Measurements from ENCODE around the gene OR6C74. TPM values are rescaled to one million over a fixed set of nuclear protein-coding genes. Genes with fewer than 3 reads are reported as not detected.

OR6C74 gene
- total RNA-seq (2014; rRNA removed; shearing (Covaris generic)), result not detected in 2 replicates
- polyA plus RNA-seq (2015; cell fraction: cytosol; rRNA removed), result not detected in 2 replicates
- polyA plus RNA-seq (2015; cell fraction: nucleus; rRNA removed), result not detected in 2 replicates

DNA sequence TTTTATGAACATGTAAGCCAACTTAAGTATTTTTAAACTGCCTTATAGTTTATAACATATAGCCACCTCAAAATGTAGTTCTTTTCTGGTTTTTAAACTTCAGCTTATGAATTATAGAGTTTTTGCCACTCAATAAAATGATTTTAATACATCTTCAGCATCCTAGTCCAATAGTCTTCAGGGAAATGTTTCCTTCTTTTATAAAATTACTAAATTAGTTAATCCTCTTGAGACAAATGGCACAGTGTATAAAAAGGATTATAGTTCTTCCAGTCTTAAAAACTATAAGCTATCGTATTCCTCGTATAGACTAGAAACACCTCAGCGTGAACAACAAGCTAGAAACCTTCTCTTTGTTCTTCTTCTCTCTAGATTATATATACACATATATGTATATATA lies at the start of gene OR6C74:
TSS of gene OR6C74 (plus strand) at position 301 of the 400 bp plus-strand sequence. CDS start 2,679 bp downstream, outside the sequence.
- DNase-seq (ENCODE audit: low read depth, low spot score), result no peak
- in situ Hi-C loops (cut with HindIII; ENCODE audit: low pct_unique_long_range_greater_than_20kb, low sequenced_read_pairs), result no loop called here

DNA sequence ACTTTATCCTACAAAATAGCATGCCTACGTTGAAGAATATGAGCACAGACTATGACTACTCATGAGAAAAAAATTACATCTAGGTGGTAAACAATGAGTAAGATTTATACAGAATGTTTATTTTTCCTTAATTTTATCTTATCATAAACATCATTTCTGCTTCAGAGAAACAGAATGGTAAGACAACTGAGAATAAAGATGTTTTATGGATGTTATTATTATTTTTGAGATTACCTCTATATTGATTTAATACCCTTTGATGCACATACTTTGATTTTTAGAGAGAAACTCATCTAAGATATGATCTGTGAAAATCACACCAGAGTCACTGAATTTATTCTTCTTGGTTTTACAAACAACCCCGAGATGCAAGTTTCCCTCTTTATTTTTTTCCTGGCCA lies 23.7 kb upstream of the OR6C74 start, which contains the start of gene OR10A7:
TSS of gene OR10A7 (plus strand) at position 301 of the 400 bp plus-strand sequence. CDS start at position 301, 0 bp downstream.
- in situ Hi-C loops (cut with HindIII; ENCODE audit: low pct_unique_long_range_greater_than_20kb, low sequenced_read_pairs), result no loop called here
- DNase-seq (ENCODE audit: low read depth, low spot score), result no peak

DNA sequence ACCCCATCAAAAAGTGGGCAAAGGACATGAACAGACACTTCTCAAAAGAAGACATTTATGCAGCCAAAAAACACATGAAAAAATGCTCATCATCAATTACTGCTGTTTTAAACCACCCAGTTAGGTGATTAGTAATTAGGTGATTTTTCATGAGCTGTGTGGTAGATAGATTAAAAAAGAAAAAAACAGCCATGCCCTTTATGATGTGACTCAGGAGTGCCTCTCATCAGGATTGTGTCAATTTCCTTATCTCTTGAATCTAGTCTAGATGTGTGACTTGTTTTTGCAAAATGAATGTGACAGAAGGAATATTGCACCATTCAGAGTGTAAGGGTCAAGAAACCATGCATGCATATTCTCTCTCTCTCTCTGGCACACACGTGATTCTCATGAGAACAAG lies 17.9 kb upstream of the OR6C74 start:
- DNase-seq (ENCODE audit: low read depth, low spot score), result no peak
- in situ Hi-C loops (cut with HindIII; ENCODE audit: low pct_unique_long_range_greater_than_20kb, low sequenced_read_pairs), result no loop called here

- no peak for DNase-seq (ENCODE audit: low read depth, low spot score)
- in situ Hi-C loops (cut with HindIII; ENCODE audit: low pct_unique_long_range_greater_than_20kb, low sequenced_read_pairs), result no loop called here
Observed at GRCh38 chr12:55227643-55228042, 16.8 kb upstream of the OR6C74 start.

DNA sequence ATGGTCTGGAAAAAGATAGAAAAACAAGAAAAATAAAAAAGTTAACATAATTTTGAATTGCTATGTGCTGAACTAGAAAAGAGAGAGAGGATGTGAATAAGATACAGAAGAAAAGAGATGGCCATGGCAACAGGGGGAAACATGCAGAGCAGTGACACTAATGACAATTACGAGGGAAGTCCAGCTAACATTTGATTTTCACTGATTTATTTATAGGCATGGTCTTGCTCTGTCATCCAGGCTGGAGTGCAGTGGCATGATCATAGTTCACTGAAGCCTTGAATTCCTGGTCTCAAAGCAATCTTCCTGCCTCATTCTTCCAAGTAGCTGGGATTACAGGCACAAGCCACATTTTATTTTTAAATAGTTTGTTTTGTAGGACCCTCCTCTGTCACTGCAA lies 1.8 kb downstream of the OR6C74 start:
- in situ Hi-C loops (cut with HindIII; ENCODE audit: low pct_unique_long_range_greater_than_20kb, low sequenced_read_pairs), result no loop called here

DNA sequence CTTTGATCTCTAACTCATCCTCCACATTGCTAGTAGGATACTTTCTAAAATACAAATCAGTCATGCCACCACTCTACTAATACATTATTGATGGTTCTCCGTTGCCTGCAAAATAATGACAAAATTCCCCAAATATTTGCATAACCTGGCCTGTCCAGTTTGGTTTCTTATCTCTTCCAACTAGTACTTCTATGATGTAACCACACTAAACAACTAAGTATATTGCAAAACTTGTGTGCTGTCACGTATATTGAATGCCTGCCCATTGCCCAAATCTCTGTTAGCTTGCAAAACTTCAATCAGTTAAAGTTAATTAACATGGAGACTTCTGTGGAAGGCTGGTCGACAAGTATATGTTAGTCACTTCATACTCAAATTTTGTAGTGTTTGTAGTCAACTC lies 6.5 kb downstream of the OR6C74 start:
- no peak for DNase-seq (ENCODE audit: low read depth, low spot score)
- in situ Hi-C loops (cut with HindIII; ENCODE audit: low pct_unique_long_range_greater_than_20kb, low sequenced_read_pairs), result no loop called here

More for the DNA sequence above, 1.8 kb downstream of the OR6C74 start:
- no peak for DNase-seq (ENCODE audit: low read depth, low spot score)

- in situ Hi-C loops (cut with HindIII; ENCODE audit: low pct_unique_long_range_greater_than_20kb, low sequenced_read_pairs), result no loop called here
- no peak for DNase-seq (ENCODE audit: low read depth, low spot score)
Observed at GRCh38 chr12:55253281-55253680, 8.9 kb downstream of the OR6C74 start.

- in situ Hi-C loops (cut with HindIII; ENCODE audit: low pct_unique_long_range_greater_than_20kb, low sequenced_read_pairs), result no loop called here
- DNase-seq (ENCODE audit: low read depth, low spot score), result no peak
Observed at GRCh38 chr12:55256831-55257230, 12.4 kb downstream of the OR6C74 start.

DNA sequence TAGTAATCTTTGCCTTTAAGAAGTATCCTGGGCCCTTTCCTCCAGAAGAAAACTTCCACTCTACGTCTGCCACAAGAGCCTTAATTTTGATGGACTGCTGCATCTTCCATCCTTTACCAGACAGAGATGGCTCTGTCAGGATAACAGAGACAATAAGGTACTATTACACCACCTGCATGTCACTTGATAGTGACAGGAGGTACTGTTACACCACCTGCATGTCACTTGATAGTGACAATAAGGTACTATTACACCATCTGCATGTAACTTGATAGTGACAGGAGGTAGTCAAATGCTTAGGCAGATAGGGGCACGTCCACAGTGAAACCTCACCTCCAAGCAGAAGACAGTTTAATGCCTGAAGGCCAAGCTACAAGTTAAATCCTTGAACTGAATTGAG lies 13.9 kb downstream of the OR6C74 start:
- no peak for DNase-seq (ENCODE audit: low read depth, low spot score)
- in situ Hi-C loops (cut with HindIII; ENCODE audit: low pct_unique_long_range_greater_than_20kb, low sequenced_read_pairs), result no loop called here

- in situ Hi-C loops (cut with HindIII; ENCODE audit: low pct_unique_long_range_greater_than_20kb, low sequenced_read_pairs), result no loop called here
- peak; percentile 94 for DNase-seq (ENCODE audit: low read depth, low spot score)
Observed at GRCh38 chr12:55280991-55281390, 36.6 kb downstream of the OR6C74 start.

DNA sequence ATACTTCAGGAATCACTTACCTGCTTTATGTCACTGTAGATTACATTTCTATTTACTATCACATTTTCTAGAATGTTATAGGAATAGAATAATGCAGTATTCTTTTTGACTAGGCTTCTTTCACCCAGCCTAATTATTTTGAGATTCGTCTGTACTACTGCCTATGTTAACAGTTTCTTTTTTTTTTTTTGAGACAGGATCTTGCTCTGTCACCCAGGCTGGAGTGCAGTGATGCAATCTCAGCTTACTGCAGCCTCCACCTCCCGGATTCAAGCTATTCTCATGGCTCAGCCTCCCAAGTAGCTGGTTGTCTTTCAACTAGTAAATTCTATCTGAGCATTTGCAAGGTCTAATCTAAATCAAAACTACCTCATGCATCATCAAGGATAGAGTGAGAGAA lies 45.6 kb downstream of the OR6C74 start:
- no peak for DNase-seq (ENCODE audit: low read depth, low spot score)
- in situ Hi-C loops (cut with HindIII; ENCODE audit: low pct_unique_long_range_greater_than_20kb, low sequenced_read_pairs), result no loop called here

Other genes with a start within 250 kb of the OR6C74 start
- gene NEUROD4, start 224.6 kb upstream of the OR6C74 start, total RNA-seq (2014; rRNA removed; shearing (Covaris generic)), result not detected in 2 replicates
- gene OR9K2, start 118.2 kb upstream of the OR6C74 start, total RNA-seq (2014; rRNA removed; shearing (Covaris generic)), result not detected in 2 replicates
- gene OR10A7, start 23.6 kb upstream of the OR6C74 start, total RNA-seq (2014; rRNA removed; shearing (Covaris generic)), result not detected in 2 replicates
- gene OR6C6, start 52.0 kb downstream of the OR6C74 start, total RNA-seq (2014; rRNA removed; shearing (Covaris generic)), result not detected in 2 replicates
- not detected in 2 replicates for gene OR6C1, start 69.7 kb downstream of the OR6C74 start, total RNA-seq (2014; rRNA removed; shearing (Covaris generic))
- gene OR6C3, start 86.1 kb downstream of the OR6C74 start, total RNA-seq (2014; rRNA removed; shearing (Covaris generic)), result not detected in 2 replicates
- gene OR6C75, start 118.4 kb downstream of the OR6C74 start, total RNA-seq (2014; rRNA removed; shearing (Covaris generic)), result not detected in 2 replicates
- not detected in 2 replicates for gene OR6C65, start 155.9 kb downstream of the OR6C74 start, total RNA-seq (2014; rRNA removed; shearing (Covaris generic))
- not detected in 2 replicates for gene OR6C76, start 181.6 kb downstream of the OR6C74 start, total RNA-seq (2014; rRNA removed; shearing (Covaris generic))
- gene OR6C2, start 199.5 kb downstream of the OR6C74 start, total RNA-seq (2014; rRNA removed; shearing (Covaris generic)), result not detected in 2 replicates
- not detected in 2 replicates for gene OR6C70, start 225.5 kb downstream of the OR6C74 start, total RNA-seq (2014; rRNA removed; shearing (Covaris generic))
- gene OR6C68, start 247.8 kb downstream of the OR6C74 start, total RNA-seq (2014; rRNA removed; shearing (Covaris generic)), result not detected in 2 replicates

Measured in SK-MEL-5 (cell line).